PC-3 (cell line): ENCODE measurements around the gene ACYP2. TPM values are rescaled to one million over a fixed set of nuclear protein-coding genes. Genes with fewer than 3 reads are reported as not detected.
A peak's percentile ranks its signal among the peaks of the same experiment; 100 is the strongest.

Experiments used
- ATAC-seq: fragments of 200-7000 bp; cut with Tn5 transposase; 2 replicates; pipeline ENCODE4 v1.9.1; 2020; ENCODE audit warnings: mild to moderate bottlenecking, moderate library complexity
- BruUV-seq: library from RNA; stranded (reverse); fragments of 400-500 nt; replicated peaks from 2 replicates; lab custom pipeline; 2021; lab: Mats Ljungman, UMichigan
- CTCF ChIA-PET: fragments of 300-600 bp; sonication (Branson Sonifier 250); formaldehyde crosslinking; loops from one replicate; lab custom pipeline; 2022; ENCODE audit warnings: antibody characterized with exemption; lab: Charles Lee
- POLR2A ChIA-PET: fragments of 300-600 bp; sonication (Branson Sonifier 250); formaldehyde crosslinking; loops from one replicate; lab custom pipeline; 2022; ENCODE audit warnings: antibody characterized with exemption; ENCODE audit not compliant: unreplicated experiment; lab: Charles Lee
- DNase-seq: peaks from one replicate; pipeline ENCODE4 v3.0.0-alpha.2; 2015
- H2AFZ ChIP-seq: fragments of 300-600 bp; sonication (generic); 2 replicates; pipeline ENCODE4 v1.6.0; 2016; ENCODE audit warnings: antibody characterized with exemption, low read length
- H3F3A ChIP-seq: fragments of 300-600 bp; sonication (generic); one replicate; pipeline ENCODE4 v1.6.0; 2017; ENCODE audit warnings: antibody characterized with exemption, low read length, control low read depth, mild to moderate bottlenecking; ENCODE audit not compliant: unreplicated experiment
- H3K27ac ChIP-seq: fragments of 300-600 bp; sonication (generic); 2 replicates; pipeline ENCODE4 v1.5.1; 2016; ENCODE audit warnings: mild to moderate bottlenecking, low read length
- H3K27me3 ChIP-seq: fragments of 300-600 bp; sonication (generic); 2 replicates; pipeline ENCODE4 v1.6.1; 2016; ENCODE audit warnings: low read length, mixed read lengths
- H3K36me3 ChIP-seq: fragments of 300-600 bp; sonication (generic); 2 replicates; pipeline ENCODE4 v1.6.1; 2016; ENCODE audit warnings: low read depth, mixed run types, low read length, mixed read lengths
- H3K4me1 ChIP-seq: fragments of 300-600 bp; sonication (generic); 2 replicates; pipeline ENCODE4 v1.5.1; 2016; ENCODE audit warnings: low read length; ENCODE audit not compliant: insufficient read depth
- H3K4me2 ChIP-seq: fragments of 300-600 bp; sonication (generic); 2 replicates; pipeline ENCODE4 v1.6.0; 2016; ENCODE audit warnings: low read length
- H3K4me3 ChIP-seq: fragments of 300-600 bp; sonication (generic); 2 replicates; pipeline ENCODE4 v1.5.1; 2016; ENCODE audit warnings: mild to moderate bottlenecking, low read length, mixed read lengths
- H3K79me2 ChIP-seq: fragments of 300-600 bp; sonication (generic); 2 replicates; pipeline ENCODE4 v1.6.1; 2017; ENCODE audit warnings: low read length, mixed read lengths
- H3K9ac ChIP-seq: fragments of 300-600 bp; sonication (generic); 2 replicates; pipeline ENCODE4 v1.6.0; 2016; ENCODE audit warnings: mild to moderate bottlenecking, low read length
- H3K9me2 ChIP-seq: fragments of 300-600 bp; sonication (generic); replicated peaks from 2 replicates; pipeline ENCODE4 v1.6.1; 2016; ENCODE audit warnings: mixed run types, low read length, mixed read lengths
- H3K9me3 ChIP-seq: fragments of 300-600 bp; sonication (generic); 2 replicates; pipeline ENCODE4 v1.6.1; 2016; ENCODE audit warnings: low read length, mixed read lengths
- H4K20me1 ChIP-seq: fragments of 300-600 bp; sonication (generic); 2 replicates; pipeline ENCODE4 v1.6.1; 2016; ENCODE audit warnings: low read length, mixed read lengths
- EZH2 ChIP-seq: fragments of 300-600 bp; sonication (generic); IDR thresholded peaks from one replicate; pipeline ENCODE4 v1.6.1; 2017; ENCODE audit warnings: antibody characterized with exemption, mild to moderate bottlenecking, low read length; ENCODE audit not compliant: unreplicated experiment
- EZH2phosphoT487 ChIP-seq: fragments of 300-600 bp; sonication (generic); IDR thresholded peaks from 2 replicates; pipeline ENCODE4 v1.6.1; 2018; ENCODE audit warnings: mild to moderate bottlenecking, antibody characterized with exemption, low read length, borderline replicate concordance
- intact Hi-C: fragments of 100-400 bp; cut with micrococcal nuclease; formaldehyde crosslinking; loops from 2 replicates; pipeline ENCODE4 v1.9.0; 2023
- total RNA-seq: library from RNA; depleted of rRNA; stranded (reverse); fragments of >200 nt; gene quantifications from 2 replicates; pipeline ENCODE4 v1.2.3, GENCODE V29; 2014
- TF ChIP-seq, protein P1 (sequence below): fragments of 300-600 bp; sonication (generic); conservative IDR thresholded peaks from 2 replicates; pipeline ENCODE4 v1.5.1; 2017; ENCODE audit warnings: antibody characterized with exemption, low read depth, mild to moderate bottlenecking, low read length

The ACYP2 gene
- total RNA-seq, 1 experiment from 2014 or later, result 8.3 TPM

DNA sequence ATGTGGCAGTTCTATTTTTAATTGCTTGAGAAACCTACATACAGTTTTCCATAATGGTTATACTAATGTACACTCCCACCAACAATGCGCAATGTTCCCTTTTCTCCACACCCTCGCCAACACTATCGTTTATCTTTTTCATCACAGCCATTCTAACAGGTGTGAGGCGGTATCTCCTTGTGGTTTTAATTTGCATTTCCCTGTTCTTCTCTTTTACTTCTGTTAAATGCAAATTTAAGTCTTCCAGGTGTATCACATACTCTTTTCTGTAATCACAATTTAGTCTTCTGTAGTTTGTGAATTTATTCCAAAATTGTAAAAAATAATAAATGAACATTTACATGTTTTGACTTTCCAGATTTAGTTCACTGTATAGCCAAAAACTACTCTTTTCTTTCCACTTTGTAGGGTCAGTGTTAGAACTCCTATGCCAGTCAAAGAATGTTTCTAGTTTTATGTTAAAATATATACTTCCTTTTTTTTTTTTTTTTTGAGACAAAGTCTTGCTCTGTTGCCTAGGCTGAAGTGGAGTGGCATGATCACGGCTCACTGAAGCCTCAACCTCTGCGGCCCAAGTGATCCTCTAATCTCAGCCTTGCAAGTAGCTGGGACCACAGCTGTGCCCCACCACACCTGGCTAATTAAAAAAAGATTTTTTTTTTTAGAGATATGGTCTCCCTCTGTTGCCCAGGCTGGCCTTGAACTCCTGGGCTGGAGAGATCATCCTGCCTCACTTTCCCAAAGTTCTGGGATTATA lies 15.4 kb upstream of the ACYP2 start:
- BruUV-seq, result no TSS peak
- no peaks in the 10 kb centered on the region for H3K36me3 ChIP-seq
- ChIA-PET CTCF (no interaction called here), POLR2A (no interaction called here)
- no peaks in the 10 kb centered on the region for H3K27me3 ChIP-seq
- no peak overlapping the region for H3K4me2 ChIP-seq
- ATAC-seq (no peak), DNase-seq (no peak)
- TF ChIP-seq EZH2 (no peak), EZH2phosphoT487 (no peak)
- no peaks in the 10 kb centered on the region for H3K79me2 ChIP-seq
- no peaks in the 10 kb centered on the region for H3K9me2 ChIP-seq
- H3F3A ChIP-seq, result no peaks in the 10 kb centered on the region
- H3K27ac ChIP-seq, result no peak overlapping the region
- peaks cover 20% of the 10 kb centered on the region for H3K4me1 ChIP-seq
- no peak overlapping the region for H2AFZ ChIP-seq
- H3K9ac ChIP-seq, result no peak overlapping the region
- no peaks in the 10 kb centered on the region for H4K20me1 ChIP-seq
- intact Hi-C loops, result no loop called here
- H3K9me3 ChIP-seq, result no peaks in the 10 kb centered on the region
- H3K4me3 ChIP-seq, result no peak overlapping the region

DNA sequence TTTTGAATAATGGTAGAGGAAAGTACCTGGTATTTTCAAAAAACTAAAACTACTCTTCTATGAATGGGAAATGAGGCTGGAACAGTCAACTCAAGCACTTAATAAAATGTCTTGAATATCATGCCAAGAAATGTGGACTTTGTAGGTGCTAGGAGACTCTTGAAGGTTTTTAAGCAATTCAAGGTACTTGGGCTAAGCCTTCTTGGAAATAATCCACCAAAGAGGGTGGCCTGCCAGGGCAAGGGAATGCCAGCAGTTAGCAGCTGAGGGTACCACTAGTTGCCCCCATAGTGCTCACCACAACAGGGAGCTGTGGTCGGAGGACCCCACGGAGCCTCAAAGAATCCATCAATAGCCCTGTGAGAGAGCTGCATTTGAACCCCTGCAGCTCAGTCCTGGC lies 14.6 kb upstream of the ACYP2 start:
- intact Hi-C loops, result no loop called here
- POLR2A ChIA-PET, result no interaction called here
- no peak overlapping the region for H3K4me3 ChIP-seq

DNA sequence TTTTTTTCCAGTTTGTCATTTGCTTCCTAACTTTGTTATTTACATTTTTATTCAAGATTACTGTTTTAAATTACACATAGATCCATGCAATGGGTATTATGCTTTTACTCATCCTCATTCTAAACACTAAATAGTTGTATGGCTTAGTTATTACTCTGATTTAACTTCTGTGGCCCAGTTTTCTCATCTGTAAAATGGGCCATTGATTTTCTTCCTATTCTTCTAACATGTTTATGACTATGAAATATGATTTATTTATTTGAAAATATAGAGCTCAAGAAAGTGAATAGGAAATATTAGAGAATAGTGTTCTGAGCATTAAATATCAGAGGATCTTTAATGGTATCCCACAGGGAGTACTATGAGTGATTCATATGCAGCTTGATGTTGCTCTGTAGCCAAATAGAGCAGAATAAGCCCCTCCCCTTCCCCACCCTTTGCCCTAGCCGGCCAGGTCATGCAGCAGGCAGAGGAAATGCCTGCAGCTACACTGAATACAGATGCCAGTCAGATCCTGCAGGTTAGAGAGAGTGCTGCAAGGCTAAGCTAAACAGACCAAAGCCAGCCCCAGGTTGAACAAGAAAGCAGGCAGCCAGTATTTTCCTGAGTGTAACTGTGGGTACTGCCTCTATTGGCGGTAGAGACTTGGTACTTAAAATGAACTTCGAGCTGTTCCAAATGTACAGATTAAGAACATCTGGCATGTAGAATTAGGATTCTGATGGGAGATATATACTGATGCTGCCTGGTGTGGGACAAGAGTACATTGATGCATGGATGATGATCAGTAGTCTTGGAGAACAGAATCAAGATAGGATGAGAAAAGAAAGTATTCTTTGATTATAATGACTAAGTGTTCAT lies 11.7 kb upstream of the ACYP2 start:
- peak; percentile 93 for DNase-seq
- intact Hi-C loops, result no loop called here
- Histone ChIP-seq H3K4me3 (no peak overlapping the region), H3K9me3 (no peaks in the 10 kb centered on the region), H4K20me1 (no peaks in the 10 kb centered on the region), H3K36me3 (no peaks in the 10 kb centered on the region), H3K4me1 (peaks cover 26% of the 10 kb centered on the region), H2AFZ (peak overlapping the region; percentile 5; the same call in 1 of the 2 replicates), H3K79me2 (no peaks in the 10 kb centered on the region), H3K9me2 (no peaks in the 10 kb centered on the region), H3K9ac (no peak overlapping the region), H3K27ac (peak overlapping the region; percentile 25), H3K27me3 (no peaks in the 10 kb centered on the region), H3F3A (no peaks in the 10 kb centered on the region), H3K4me2 (peak overlapping the region; percentile 53)
- CTCF ChIA-PET, result interaction anchor here (0.5 to 1.0 kb wide), 7 partner anchors 51 to 1012 kb away, joined by 3 to 11 read pairs (median 4); no protein-coding TSS in a partner anchor
- ATAC-seq, result peak; percentile 98
- no peak for TF ChIP-seq EZH2
- no peak for TF ChIP-seq EZH2phosphoT487
- TF ChIP-seq, protein P1, sequence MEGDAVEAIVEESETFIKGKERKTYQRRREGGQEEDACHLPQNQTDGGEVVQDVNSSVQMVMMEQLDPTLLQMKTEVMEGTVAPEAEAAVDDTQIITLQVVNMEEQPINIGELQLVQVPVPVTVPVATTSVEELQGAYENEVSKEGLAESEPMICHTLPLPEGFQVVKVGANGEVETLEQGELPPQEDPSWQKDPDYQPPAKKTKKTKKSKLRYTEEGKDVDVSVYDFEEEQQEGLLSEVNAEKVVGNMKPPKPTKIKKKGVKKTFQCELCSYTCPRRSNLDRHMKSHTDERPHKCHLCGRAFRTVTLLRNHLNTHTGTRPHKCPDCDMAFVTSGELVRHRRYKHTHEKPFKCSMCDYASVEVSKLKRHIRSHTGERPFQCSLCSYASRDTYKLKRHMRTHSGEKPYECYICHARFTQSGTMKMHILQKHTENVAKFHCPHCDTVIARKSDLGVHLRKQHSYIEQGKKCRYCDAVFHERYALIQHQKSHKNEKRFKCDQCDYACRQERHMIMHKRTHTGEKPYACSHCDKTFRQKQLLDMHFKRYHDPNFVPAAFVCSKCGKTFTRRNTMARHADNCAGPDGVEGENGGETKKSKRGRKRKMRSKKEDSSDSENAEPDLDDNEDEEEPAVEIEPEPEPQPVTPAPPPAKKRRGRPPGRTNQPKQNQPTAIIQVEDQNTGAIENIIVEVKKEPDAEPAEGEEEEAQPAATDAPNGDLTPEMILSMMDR, result 0 out of 2 replicates have a peak, but pooled peaks have one; percentile 11
- POLR2A ChIA-PET, result interaction anchor here (0.5 to 0.6 kb wide), 4 partner anchors 11 to 619 kb away, joined by 3 to 6 read pairs (median 4); partner anchors contain the start of gene CHAC2
- BruUV-seq, result no TSS peak

More for the DNA sequence above, 14.6 kb upstream of the ACYP2 start:
- no peak overlapping the region for H3K9ac ChIP-seq
- TF ChIP-seq EZH2 (no peak), EZH2phosphoT487 (no peak)
- TF ChIP-seq, protein P1, result no peak
- H3K79me2 ChIP-seq, result no peaks in the 10 kb centered on the region
- CTCF ChIA-PET, result no interaction called here
- no peak overlapping the region for H3K27ac ChIP-seq
- H3F3A ChIP-seq, result no peaks in the 10 kb centered on the region
- ATAC-seq (no peak), DNase-seq (no peak)
- no peaks in the 10 kb centered on the region for H4K20me1 ChIP-seq
- H2AFZ ChIP-seq, result no peak overlapping the region
- H3K27me3 ChIP-seq, result no peaks in the 10 kb centered on the region
- H3K9me2 ChIP-seq, result no peaks in the 10 kb centered on the region
- H3K9me3 ChIP-seq, result no peaks in the 10 kb centered on the region
- H3K4me1 ChIP-seq, result peaks cover 20% of the 10 kb centered on the region
- no peak overlapping the region for H3K4me2 ChIP-seq
- no TSS peak for BruUV-seq
- no peaks in the 10 kb centered on the region for H3K36me3 ChIP-seq
